ENCODE data around the gene NOS1AP. TPM values are rescaled to one million over a fixed set of nuclear protein-coding genes. Genes with fewer than 3 reads are reported as not detected.

NOS1AP gene
- total and polyA plus RNA-seq, 9 of the 15 experiments (the other 6 are each of a cell fraction or from before 2014, with no cell fraction given), result 0.07 to 1.5 (median 0.22) TPM

DNA sequence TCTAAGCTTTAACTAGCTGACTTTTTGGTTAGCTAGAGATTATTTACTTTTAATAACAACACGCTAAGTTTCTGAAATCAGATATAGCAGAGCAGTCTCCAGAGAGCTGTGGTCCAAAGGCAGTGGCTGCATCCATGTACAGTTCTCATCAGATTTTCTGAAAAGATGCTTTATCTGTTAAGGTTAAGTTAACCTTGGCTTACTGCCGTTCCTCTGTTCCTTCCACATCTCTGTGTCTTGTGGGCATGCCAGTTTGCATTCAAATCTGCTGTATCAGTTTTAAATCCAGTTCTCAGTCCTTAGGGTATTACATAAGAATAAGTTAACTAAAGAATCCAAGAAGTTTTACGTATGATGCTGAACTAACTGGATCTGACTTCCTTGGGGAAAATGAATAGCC lies 260.3 kb downstream of the NOS1AP start:
- peaks cover 9 to 10% of the 10 kb centered on the region in 2 experiments; a peak in 3 of 5 replicates for H3K27me3 ChIP-seq (ENCODE audit: control insufficient read depth in 2 of 2, insufficient read depth in 2 of 2, low read length in 2 of 2)
- no TSS peak for BruUV-seq (replicated peaks)
- no peaks in the 10 kb centered on the region for H3K9me1 ChIP-seq (ENCODE audit: control insufficient read depth, insufficient read depth, low read length)
- no peak overlapping the region for H2AFZ ChIP-seq (ENCODE audit: low read depth, low read length)
- no peak for ATAC-seq
- CTCF ChIA-PET (ENCODE audit: low intra/inter-chr PET ratio), result no interaction called here
- H3K4me3 ChIP-seq, result no peak overlapping the region
- no peaks in the 10 kb centered on the region for H3K9me3 ChIP-seq (replicated peaks; ENCODE audit: control insufficient read depth, insufficient read depth, low read depth, low read length)
- DNase-seq (ENCODE audit: extremely low read depth in 1 of 4, low spot score in 3 of 4), result no peak
- TF ChIP-seq, protein P1, sequence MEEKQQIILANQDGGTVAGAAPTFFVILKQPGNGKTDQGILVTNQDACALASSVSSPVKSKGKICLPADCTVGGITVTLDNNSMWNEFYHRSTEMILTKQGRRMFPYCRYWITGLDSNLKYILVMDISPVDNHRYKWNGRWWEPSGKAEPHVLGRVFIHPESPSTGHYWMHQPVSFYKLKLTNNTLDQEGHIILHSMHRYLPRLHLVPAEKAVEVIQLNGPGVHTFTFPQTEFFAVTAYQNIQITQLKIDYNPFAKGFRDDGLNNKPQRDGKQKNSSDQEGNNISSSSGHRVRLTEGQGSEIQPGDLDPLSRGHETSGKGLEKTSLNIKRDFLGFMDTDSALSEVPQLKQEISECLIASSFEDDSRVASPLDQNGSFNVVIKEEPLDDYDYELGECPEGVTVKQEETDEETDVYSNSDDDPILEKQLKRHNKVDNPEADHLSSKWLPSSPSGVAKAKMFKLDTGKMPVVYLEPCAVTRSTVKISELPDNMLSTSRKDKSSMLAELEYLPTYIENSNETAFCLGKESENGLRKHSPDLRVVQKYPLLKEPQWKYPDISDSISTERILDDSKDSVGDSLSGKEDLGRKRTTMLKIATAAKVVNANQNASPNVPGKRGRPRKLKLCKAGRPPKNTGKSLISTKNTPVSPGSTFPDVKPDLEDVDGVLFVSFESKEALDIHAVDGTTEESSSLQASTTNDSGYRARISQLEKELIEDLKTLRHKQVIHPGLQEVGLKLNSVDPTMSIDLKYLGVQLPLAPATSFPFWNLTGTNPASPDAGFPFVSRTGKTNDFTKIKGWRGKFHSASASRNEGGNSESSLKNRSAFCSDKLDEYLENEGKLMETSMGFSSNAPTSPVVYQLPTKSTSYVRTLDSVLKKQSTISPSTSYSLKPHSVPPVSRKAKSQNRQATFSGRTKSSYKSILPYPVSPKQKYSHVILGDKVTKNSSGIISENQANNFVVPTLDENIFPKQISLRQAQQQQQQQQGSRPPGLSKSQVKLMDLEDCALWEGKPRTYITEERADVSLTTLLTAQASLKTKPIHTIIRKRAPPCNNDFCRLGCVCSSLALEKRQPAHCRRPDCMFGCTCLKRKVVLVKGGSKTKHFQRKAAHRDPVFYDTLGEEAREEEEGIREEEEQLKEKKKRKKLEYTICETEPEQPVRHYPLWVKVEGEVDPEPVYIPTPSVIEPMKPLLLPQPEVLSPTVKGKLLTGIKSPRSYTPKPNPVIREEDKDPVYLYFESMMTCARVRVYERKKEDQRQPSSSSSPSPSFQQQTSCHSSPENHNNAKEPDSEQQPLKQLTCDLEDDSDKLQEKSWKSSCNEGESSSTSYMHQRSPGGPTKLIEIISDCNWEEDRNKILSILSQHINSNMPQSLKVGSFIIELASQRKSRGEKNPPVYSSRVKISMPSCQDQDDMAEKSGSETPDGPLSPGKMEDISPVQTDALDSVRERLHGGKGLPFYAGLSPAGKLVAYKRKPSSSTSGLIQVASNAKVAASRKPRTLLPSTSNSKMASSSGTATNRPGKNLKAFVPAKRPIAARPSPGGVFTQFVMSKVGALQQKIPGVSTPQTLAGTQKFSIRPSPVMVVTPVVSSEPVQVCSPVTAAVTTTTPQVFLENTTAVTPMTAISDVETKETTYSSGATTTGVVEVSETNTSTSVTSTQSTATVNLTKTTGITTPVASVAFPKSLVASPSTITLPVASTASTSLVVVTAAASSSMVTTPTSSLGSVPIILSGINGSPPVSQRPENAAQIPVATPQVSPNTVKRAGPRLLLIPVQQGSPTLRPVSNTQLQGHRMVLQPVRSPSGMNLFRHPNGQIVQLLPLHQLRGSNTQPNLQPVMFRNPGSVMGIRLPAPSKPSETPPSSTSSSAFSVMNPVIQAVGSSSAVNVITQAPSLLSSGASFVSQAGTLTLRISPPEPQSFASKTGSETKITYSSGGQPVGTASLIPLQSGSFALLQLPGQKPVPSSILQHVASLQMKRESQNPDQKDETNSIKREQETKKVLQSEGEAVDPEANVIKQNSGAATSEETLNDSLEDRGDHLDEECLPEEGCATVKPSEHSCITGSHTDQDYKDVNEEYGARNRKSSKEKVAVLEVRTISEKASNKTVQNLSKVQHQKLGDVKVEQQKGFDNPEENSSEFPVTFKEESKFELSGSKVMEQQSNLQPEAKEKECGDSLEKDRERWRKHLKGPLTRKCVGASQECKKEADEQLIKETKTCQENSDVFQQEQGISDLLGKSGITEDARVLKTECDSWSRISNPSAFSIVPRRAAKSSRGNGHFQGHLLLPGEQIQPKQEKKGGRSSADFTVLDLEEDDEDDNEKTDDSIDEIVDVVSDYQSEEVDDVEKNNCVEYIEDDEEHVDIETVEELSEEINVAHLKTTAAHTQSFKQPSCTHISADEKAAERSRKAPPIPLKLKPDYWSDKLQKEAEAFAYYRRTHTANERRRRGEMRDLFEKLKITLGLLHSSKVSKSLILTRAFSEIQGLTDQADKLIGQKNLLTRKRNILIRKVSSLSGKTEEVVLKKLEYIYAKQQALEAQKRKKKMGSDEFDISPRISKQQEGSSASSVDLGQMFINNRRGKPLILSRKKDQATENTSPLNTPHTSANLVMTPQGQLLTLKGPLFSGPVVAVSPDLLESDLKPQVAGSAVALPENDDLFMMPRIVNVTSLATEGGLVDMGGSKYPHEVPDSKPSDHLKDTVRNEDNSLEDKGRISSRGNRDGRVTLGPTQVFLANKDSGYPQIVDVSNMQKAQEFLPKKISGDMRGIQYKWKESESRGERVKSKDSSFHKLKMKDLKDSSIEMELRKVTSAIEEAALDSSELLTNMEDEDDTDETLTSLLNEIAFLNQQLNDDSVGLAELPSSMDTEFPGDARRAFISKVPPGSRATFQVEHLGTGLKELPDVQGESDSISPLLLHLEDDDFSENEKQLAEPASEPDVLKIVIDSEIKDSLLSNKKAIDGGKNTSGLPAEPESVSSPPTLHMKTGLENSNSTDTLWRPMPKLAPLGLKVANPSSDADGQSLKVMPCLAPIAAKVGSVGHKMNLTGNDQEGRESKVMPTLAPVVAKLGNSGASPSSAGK (IDR thresholded peaks at IDR 0.05), result no peak
- no peak for TF ChIP-seq PHTF2 (CRISPR knock-in tag; IDR thresholded peaks at IDR 0.05)
- no peak for TF ChIP-seq KLF6 (CRISPR knock-in tag; IDR thresholded peaks at IDR 0.05; ENCODE audit: borderline replicate concordance)
- no peak for TF ChIP-seq ETV6 (IDR thresholded peaks at IDR 0.05; ENCODE audit: borderline replicate concordance in 1 of 2, low read depth in 2 of 2, low read length in 1 of 2)
- TF ChIP-seq ETV6 (CRISPR knock-in tag; IDR thresholded peaks at IDR 0.05; ENCODE audit: borderline replicate concordance), result no peak
- H3K79me2 ChIP-seq (ENCODE audit: control insufficient read depth, insufficient read depth, low read length), result no peaks in the 10 kb centered on the region
- H4K20me1 ChIP-seq (replicated peaks; ENCODE audit: control insufficient read depth, insufficient read depth, low read length), result no peaks in the 10 kb centered on the region
- no peak overlapping the region for H3K4me2 ChIP-seq (ENCODE audit: insufficient read depth, low read length)
- in situ Hi-C loops (cut with MboI), result no loop called here
- H3K4me1 ChIP-seq (replicated peaks in 1 of 2; ENCODE audit: control insufficient read depth in 2 of 2, insufficient read depth in 2 of 2, low read length in 2 of 2), result no peaks in the 10 kb centered on the region
- 0% methylated on average over 3 of the region's 3 CpGs for WGBS (ENCODE audit: insufficient coverage, low coverage, missing lambda C conversion rate)
- POLR2A ChIA-PET, result no interaction called here
- intact Hi-C loops (cut with micrococcal nuclease), result no loop called here
- no peaks in the 10 kb centered on the region for H3K36me3 ChIP-seq (ENCODE audit: control insufficient read depth, insufficient read depth, low read length)
- H3K9ac ChIP-seq (ENCODE audit: insufficient read depth in 1 of 2, low read depth in 2 of 2, low read length in 2 of 2), result no peak overlapping the region
- no peak overlapping the region for H3K27ac ChIP-seq (ENCODE audit: extremely low read depth, low read depth, low read length)
- no peak for FAIRE-seq
